K562 (cell line): ENCODE results near the gene GHRH. TPM values are rescaled to one million over a fixed set of nuclear protein-coding genes. Genes with fewer than 3 reads are reported as not detected.

Experiments used
- ATAC-seq: fragments of 200-7000 bp; cut with Tn5 transposase; 3 replicates; pipeline ENCODE4 v1.9.1; 2020; ENCODE audit warnings: moderate library complexity
- BruUV-seq: library from RNA; stranded (reverse); fragments of 400-500 nt; replicated peaks from 2 replicates; lab custom pipeline; 2021; lab: Mats Ljungman, UMichigan
- CTCF ChIA-PET: fragments of 300-600 bp; formaldehyde crosslinking; extraction: SDS; loops from one replicate; lab custom pipeline; 2021; ENCODE audit warnings: low intra/inter-chr PET ratio; lab: Yijun Ruan, JAX
- POLR2A ChIA-PET: fragments of 300-600, 350-650 bp; sonication (Branson Sonifier 250); formaldehyde crosslinking; extraction: SDS; loops from one replicate; lab custom pipeline; 2021; ENCODE audit warnings: antibody characterized with exemption, inconsistent platforms; lab: Yijun Ruan, JAX
- DNase-seq, 4 experiments: peaks; one replicate each; pipeline versions ENCODE4 v3.0.0 to v3.0.0-alpha.2; 2011 to 2018; ENCODE audit warnings: low spot score in 3 of 4, mixed read lengths in 3 of 4; ENCODE audit errors: extremely low read depth in 1 of 4
- FAIRE-seq: peaks from 2 replicates; lab custom pipeline; 2011; peaks lifted over from hg19 to GRCh38; lab: Jason Lieb, UNC
- H2AFZ ChIP-seq: 2 replicates; pipeline ENCODE4 v1.6.0; 2011; ENCODE audit warnings: low read depth, low read length, control low read depth, inconsistent platforms
- H3K27ac ChIP-seq: fragments of 200-600 bp; 3 replicates; pipeline ENCODE4 v1.8.0; 2011; ENCODE audit warnings: low read depth, mild to moderate bottlenecking, control low read depth, inconsistent platforms, low read length, moderate library complexity, mixed read lengths; ENCODE audit errors: extremely low read depth
- H3K27me3 ChIP-seq, 2 experiments: fragments of 300-600 bp in 1 of 2; 2 replicates in 1 of 2; 3 replicates in 1 of 2; pipeline versions ENCODE4 v1.6.0 to v1.8.0; 2011; ENCODE audit warnings: inconsistent platforms in 2 of 2, low read length in 2 of 2, mild to moderate bottlenecking in 1 of 2, mixed read lengths in 1 of 2, moderate library complexity in 1 of 2; ENCODE audit not compliant: control insufficient read depth in 2 of 2, insufficient read depth in 2 of 2
- H3K36me3 ChIP-seq: fragments of 300-600 bp; 3 replicates; pipeline ENCODE4 v1.8.0; 2011; ENCODE audit warnings: mild to moderate bottlenecking, low read length, inconsistent platforms; ENCODE audit not compliant: control insufficient read depth, insufficient read depth
- H3K4me1 ChIP-seq, 2 experiments: fragments of 200-600 bp in 1 of 2; replicated peaks in 1 of 2; 2 replicates in 1 of 2; 3 replicates in 1 of 2; pipeline versions ENCODE4 v1.5.1 to v1.8.0; 2011; ENCODE audit warnings: inconsistent platforms in 2 of 2, low read length in 2 of 2, mild to moderate bottlenecking in 1 of 2, mixed read lengths in 1 of 2, moderate library complexity in 1 of 2; ENCODE audit not compliant: control insufficient read depth in 2 of 2, insufficient read depth in 2 of 2
- H3K4me2 ChIP-seq: 2 replicates; pipeline ENCODE4 v1.6.1; 2011; ENCODE audit warnings: low read length, control low read depth, inconsistent platforms, mixed read lengths; ENCODE audit not compliant: insufficient read depth
- H3K4me3 ChIP-seq: fragments of 200-600 bp; sonication (generic), shearing (Covaris generic); 2 replicates; pipeline ENCODE4 v1.5.1; 2016; ENCODE audit warnings: control low read depth, inconsistent platforms
- H3K79me2 ChIP-seq: fragments of 200-600 bp; 3 replicates; pipeline ENCODE4 v1.8.0; 2011; ENCODE audit warnings: low read length, inconsistent platforms; ENCODE audit not compliant: control insufficient read depth, insufficient read depth
- H3K9ac ChIP-seq, 2 experiments: 2 replicates each; pipeline versions ENCODE4 v1.6.0 to v1.6.1; 2011; ENCODE audit warnings: low read depth in 2 of 2, low read length in 2 of 2, control low read depth in 1 of 2, inconsistent platforms in 1 of 2, mild to moderate bottlenecking in 1 of 2, mixed read lengths in 1 of 2; ENCODE audit not compliant: insufficient read depth in 1 of 2
- H3K9me1 ChIP-seq: one replicate; pipeline ENCODE4 v1.6.0; 2011; ENCODE audit warnings: inconsistent platforms, mild to moderate bottlenecking, low read length, moderate library complexity; ENCODE audit not compliant: control insufficient read depth, insufficient read depth
- H3K9me3 ChIP-seq: replicated peaks from 2 replicates; pipeline ENCODE4 v1.5.1; 2011; ENCODE audit warnings: low read depth, low read length, inconsistent platforms; ENCODE audit not compliant: control insufficient read depth, insufficient read depth
- H4K20me1 ChIP-seq: replicated peaks from 2 replicates; pipeline ENCODE4 v1.6.1; 2011; ENCODE audit warnings: low read length, inconsistent platforms, mixed read lengths; ENCODE audit not compliant: control insufficient read depth, insufficient read depth
- ATF3 ChIP-seq, 2 experiments: fragments of 450-650 bp in 1 of 2; sonication (generic) in 1 of 2; formaldehyde crosslinking in 1 of 2; IDR thresholded peaks in 1 of 2; conservative IDR thresholded peaks in 1 of 2; 2 replicates each; pipeline versions ENCODE4 v1.6.1 to v1.8.1; 2016 to 2023; ENCODE audit warnings: mild to moderate bottlenecking in 2 of 2, moderate library complexity in 2 of 2, inconsistent platforms in 1 of 2, missing genetic modification reagents in 1 of 2
- CHD4 ChIP-seq: fragments of 200-600 bp; sonication (generic); IDR thresholded peaks from 3 replicates; pipeline ENCODE4 v1.6.1; 2012; ENCODE audit warnings: low read depth, mild to moderate bottlenecking, mixed read lengths, low read length, inconsistent platforms; ENCODE audit not compliant: insufficient read depth, insufficient replicate concordance, poor library complexity, severe bottlenecking
- E2F6 ChIP-seq, 2 experiments: IDR thresholded peaks; 2 replicates each; pipeline ENCODE4 v1.6.1; 2011; ENCODE audit warnings: borderline replicate concordance in 1 of 2, control low read depth in 1 of 2, low read depth in 1 of 2, low read length in 1 of 2, mild to moderate bottlenecking in 1 of 2, mixed read lengths in 1 of 2, moderate library complexity in 1 of 2; ENCODE audit not compliant: insufficient read depth in 1 of 2, insufficient read length in 1 of 2, poor library complexity in 1 of 2, severe bottlenecking in 1 of 2; ENCODE audit errors: extremely low read depth in 1 of 2
- FOSL1 ChIP-seq: fragments of 200-800 bp; sonication (Bioruptor generic); conservative IDR thresholded peaks from 2 replicates; pipeline ENCODE4 v1.6.1; 2016; ENCODE audit warnings: missing genetic modification characterization, missing compliant biosample characterization
- HOXB6 ChIP-seq: fragments of 250-450 bp; sonication (Bioruptor Pico); IDR thresholded peaks from 2 replicates; pipeline ENCODE4 v1.5.1; 2022; ENCODE audit warnings: mild to moderate bottlenecking, borderline replicate concordance
- JUN ChIP-seq, 2 experiments: sonication (generic) in 1 of 2; formaldehyde crosslinking in 1 of 2; IDR thresholded peaks; 2 replicates each; pipeline versions ENCODE4 v1.6.1 to v1.8.0; 2012 to 2022; ENCODE audit warnings: borderline replicate concordance in 2 of 2, mild to moderate bottlenecking in 2 of 2, improper control_type of control experiment in 1 of 2, low read depth in 1 of 2, low read length in 1 of 2, missing genetic modification reagents in 1 of 2
- JUND ChIP-seq, 2 experiments: IDR thresholded peaks; 2 replicates in 1 of 2; 3 replicates in 1 of 2; pipeline ENCODE4 v1.6.1; 2011; ENCODE audit warnings: borderline replicate concordance in 2 of 2, low read depth in 2 of 2, low read length in 2 of 2, improper control_type of control experiment in 1 of 2, missing biosample characterization in 1 of 2, missing genetic modification characterization in 1 of 2, missing genetic modification reagents in 1 of 2
- L3MBTL2 ChIP-seq: fragments of 450-650 bp; IDR thresholded peaks from 2 replicates; pipeline ENCODE4 v1.6.1; 2016; ENCODE audit warnings: mild to moderate bottlenecking, moderate library complexity
- MAX ChIP-seq: sonication (generic); formaldehyde crosslinking; IDR thresholded peaks from 2 replicates; pipeline ENCODE4 v1.9.0; 2022; ENCODE audit warnings: mild to moderate bottlenecking, missing genetic modification reagents
- NFE2L1 ChIP-seq: fragments of 450-650 bp; IDR thresholded peaks from 2 replicates; pipeline ENCODE4 v1.6.1; 2016; ENCODE audit warnings: missing genetic modification characterization, low read depth, mild to moderate bottlenecking, missing compliant biosample characterization, moderate library complexity, borderline replicate concordance
- POLR2AphosphoS5 ChIP-seq: IDR thresholded peaks from 2 replicates; pipeline ENCODE4 v1.6.1; 2011; ENCODE audit warnings: mild to moderate bottlenecking, low read depth, low read length, moderate library complexity; ENCODE audit not compliant: control insufficient read depth, insufficient read depth
- SMC3 ChIP-seq: conservative IDR thresholded peaks from 2 replicates; pipeline ENCODE4 v1.6.1; 2011; ENCODE audit warnings: low read depth, low read length, improper control_type of control experiment; ENCODE audit not compliant: insufficient read depth
- WGBS: fragments of 100-300 bp; shearing (Covaris generic); methylation state at CpG from one replicate; pipeline ENCODE4 v1.1.6; 2016; ENCODE audit warnings: low coverage, mixed read lengths; ENCODE audit not compliant: insufficient coverage; ENCODE audit errors: missing lambda C conversion rate; 5-methylcytosine and 5-hydroxymethylcytosine counted together
- in situ Hi-C: fragments of 300-500 bp; cut with MboI; formaldehyde crosslinking; loops from 4 replicates; pipeline ENCODE4 v1.15.0; 2018; ENCODE audit warnings: inconsistent platforms, mixed read lengths
- intact Hi-C: fragments of 100-400 bp; cut with micrococcal nuclease; formaldehyde crosslinking; loops from 2 replicates; pipeline ENCODE4 v1.14.2; 2022
- polyA plus RNA-seq, 8 experiments: library from polyadenylated mRNA; depleted of rRNA in 4 of 8; stranded (reverse) in 5 of 8; unstranded in 3 of 8; fragments of >200 nt; fragmentation: Nextera tagmentation in 2 of 8; fragmentation: Illumina TruSeq in 1 of 8; extraction: Ambion mirVana in 2 of 8; extraction: Trizol in 1 of 8; gene quantifications; 2 replicates each; pipeline versions ENCODE4 v1.2.1 to v1.2.3, GENCODE V29; 2011 to 2014; ENCODE audit warnings: inconsistent platforms in 1 of 8, missing spikeins in 1 of 8
- total RNA-seq, 7 experiments: library from RNA; depleted of rRNA in 6 of 7; stranded (reverse); fragments of >200 nt in 6 of 7; fragmentation: Illumina TruSeq in 2 of 7; extraction: Trizol in 2 of 7; gene quantifications; 2 replicates each; pipeline versions ENCODE4 v1.2.1 to v1.2.3, GENCODE V29; 2011 to 2021; ENCODE audit warnings: low replicate concordance in 1 of 7

The GHRH gene
- total and polyA plus RNA-seq, 9 of the 15 experiments (the other 6 are each of a cell fraction or from before 2014, with no cell fraction given): not detected

- TF ChIP-seq HOXB6 (CRISPR knock-in tag) (no peak), POLR2AphosphoS5 (no peak)
These were observed 34.0 kb upstream of the GHRH start (continued) for GRCh38 chr20:37295595-37295994.

- CTCF ChIA-PET: no interaction called here
- ATAC-seq: peak; percentile 31; the same call in 1 of the 3 replicates
- intact Hi-C loops: no loop called here
- peak; percentile 35; the same call in 1 of the 2 replicates for TF ChIP-seq MAX (CRISPR knock-in tag)
- peak; percentile 72 for TF ChIP-seq ATF3 (IDR thresholded peaks at IDR 0.05)
- no peak for TF ChIP-seq ATF3 (CRISPR knock-in tag; conservative IDR thresholded peaks at IDR 0.05)
- TF ChIP-seq CHD4: no peak
- no peak for TF ChIP-seq JUND (IDR thresholded peaks at IDR 0.05; ENCODE audit: borderline replicate concordance, low read depth, low read length)
- TF ChIP-seq JUND (tag; IDR thresholded peaks at IDR 0.05; ENCODE audit: borderline replicate concordance, low read depth, low read length): 0 out of 3 replicates have a peak, but pooled peaks have one; percentile 20
- peak in 1 of 2 experiments; percentile 45 for TF ChIP-seq E2F6 (IDR thresholded peaks at IDR 0.05; ENCODE audit: borderline replicate concordance in 1 of 2, extremely low read depth in 1 of 2, insufficient read depth in 1 of 2, insufficient read length in 1 of 2, low read depth in 1 of 2, low read length in 1 of 2, poor library complexity in 1 of 2, severe bottlenecking in 1 of 2)
- peak; percentile 50; the same call in 1 of the 2 replicates for TF ChIP-seq JUN (IDR thresholded peaks at IDR 0.05; ENCODE audit: borderline replicate concordance, low read depth, low read length)
- no peak for TF ChIP-seq JUN (CRISPR knock-in tag; IDR thresholded peaks at IDR 0.05; ENCODE audit: borderline replicate concordance)
- peak; percentile 23; the same call in 1 of the 2 replicates for TF ChIP-seq L3MBTL2
- no peak for TF ChIP-seq NFE2L1 (tag)
- peak; percentile 64 for TF ChIP-seq FOSL1 (tag)
- no peak for TF ChIP-seq SMC3
- Histone ChIP-seq H3K27ac (no peak overlapping the region), H3K4me2 (no peak overlapping the region), H3K9me3 (peaks cover 3% of the 10 kb centered on the region; the same call in 1 of the 2 replicates), H3K79me2 (peaks cover 88% of the 10 kb centered on the region), H3K4me3 (no peak overlapping the region), H3K9me1 (no peaks in the 10 kb centered on the region), H3K36me3 (peaks cover 59% of the 10 kb centered on the region), H2AFZ (no peak overlapping the region), H4K20me1 (no peaks in the 10 kb centered on the region), H3K27me3 (no peaks in the 10 kb centered on the region), H3K4me1 (peaks cover 6 to 26% of the 10 kb centered on the region in 2 experiments; a peak in 4 of 5 replicates), H3K9ac (no peak overlapping the region)
- DNase-seq: peak in 2 of 4 experiments; percentile 39 to 40
- in situ Hi-C loops: no loop called here
- 7% methylated on average over 3 of the region's 3 CpGs for WGBS
- peak; percentile 23 for FAIRE-seq
- BruUV-seq: no TSS peak
- POLR2A ChIA-PET: interaction anchor here (1.2 to 1.9 kb wide), 2 partner anchors 19 to 74 kb away, joined by 3 to 4 read pairs; no protein-coding TSS in a partner anchor
These were observed 33.4 kb upstream of the GHRH start for GRCh38 chr20:37295001-37295400.
